Upper lobe of right lung (tissue), 1 donor: Measurements from ENCODE around the gene XPR1. TPM values are rescaled to one million over a fixed set of nuclear protein-coding genes. Genes with fewer than 3 reads are reported as not detected.

ENCODE experiments used
- ATAC-seq: fragments of 200-7000 bp; cut with Tn5 transposase; one replicate; pipeline ENCODE4 v1.9.1; 2020; ENCODE audit warnings: mild to moderate bottlenecking, moderate library complexity
- DNase-seq: peaks from one replicate; pipeline ENCODE4 v3.0.0-alpha.2; 2020
- H3K27ac ChIP-seq: fragments of 200-600 bp; one replicate; pipeline ENCODE4 v1.8.0; 2022
- H3K27me3 ChIP-seq: fragments of 200-600 bp; one replicate; pipeline ENCODE4 v1.8.0; 2022; ENCODE audit warnings: mild to moderate bottlenecking
- H3K36me3 ChIP-seq: fragments of 200-600 bp; one replicate; pipeline ENCODE4 v1.8.0; 2022
- H3K4me1 ChIP-seq: fragments of 200-600 bp; one replicate; pipeline ENCODE4 v1.8.0; 2022
- H3K4me3 ChIP-seq: fragments of 200-600 bp; one replicate; pipeline ENCODE4 v1.8.0; 2022; ENCODE audit warnings: mild to moderate bottlenecking
- H3K9me3 ChIP-seq: fragments of 200-600 bp; one replicate; pipeline ENCODE4 v1.8.0; 2022
- CTCF ChIP-seq: fragments of 200-600 bp; IDR thresholded peaks from one replicate; pipeline ENCODE4 v1.8.0; 2022; ENCODE audit warnings: antibody characterized with exemption
- intact Hi-C: fragments of 100-400 bp; cut with DNase I; formaldehyde crosslinking; loops from one replicate; pipeline ENCODE4 v1.11.0; 2022
- total RNA-seq: library from RNA; stranded (reverse); fragmentation: NEBNext Ultra II Directional; extraction: Animal tissue kit (Norgen Biotek cat#: 25700); gene quantifications from one replicate; pipeline ENCODE4 v1.2.1, GENCODE V29; 2021
- donor health status: DM: no; HTN: yes; CAD: no; lungs with severe emphysema.

Gene XPR1
- total RNA-seq, 1 donor from 2014 or later, result 23.5 TPM

GRCh38 chr1:180805316-180805715 is 173.5 kb downstream of the XPR1 start:
- Histone ChIP-seq H3K9me3 (no peaks in the 10 kb centered on the region), H3K27me3 (no peaks in the 10 kb centered on the region), H3K4me3 (no peak overlapping the region), H3K4me1 (no peaks in the 10 kb centered on the region), H3K27ac (no peak overlapping the region), H3K36me3 (no peaks in the 10 kb centered on the region)
- DNase-seq (no peak), ATAC-seq (no peak)
- no peak for TF ChIP-seq CTCF
- intact Hi-C loops, result no loop called here

DNA sequence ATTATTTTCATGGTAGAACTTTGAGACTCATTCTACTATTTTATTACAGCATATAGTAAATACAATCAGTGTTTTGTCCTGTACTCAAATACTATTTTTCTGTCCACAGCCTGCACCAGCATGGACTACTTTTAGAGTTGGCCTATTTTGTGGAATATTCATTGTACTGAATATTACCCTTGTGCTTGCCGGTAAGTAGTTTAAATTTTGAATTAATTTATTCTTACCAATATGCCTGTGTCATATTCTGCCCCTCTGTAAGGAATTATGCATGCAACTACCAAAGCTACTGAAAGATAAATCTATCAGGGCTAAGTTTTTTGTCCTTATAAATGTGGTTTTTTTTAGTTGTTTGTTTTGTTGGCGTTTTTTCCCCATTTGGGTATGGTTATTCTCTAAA is 179.5 kb downstream of the XPR1 start:
- H3K36me3 ChIP-seq, result peaks cover 11% of the 10 kb centered on the region
- H3K9me3 ChIP-seq, result no peaks in the 10 kb centered on the region
- TF ChIP-seq CTCF, result no peak
- no peak overlapping the region for H3K27ac ChIP-seq
- intact Hi-C loops, result no loop called here
- H3K4me1 ChIP-seq, result no peaks in the 10 kb centered on the region
- ATAC-seq (no peak), DNase-seq (no peak)
- no peaks in the 10 kb centered on the region for H3K27me3 ChIP-seq
- H3K4me3 ChIP-seq, result no peak overlapping the region

- ATAC-seq, result no peak
- no peak for DNase-seq
- Histone ChIP-seq H3K4me3 (no peak overlapping the region), H3K27ac (no peak overlapping the region), H3K27me3 (no peaks in the 10 kb centered on the region), H3K36me3 (peaks cover 11% of the 10 kb centered on the region), H3K4me1 (no peaks in the 10 kb centered on the region), H3K9me3 (no peaks in the 10 kb centered on the region)
- intact Hi-C loops, result no loop called here
- TF ChIP-seq CTCF, result no peak
Observed at GRCh38 chr1:180811886-180812285, 180.1 kb downstream of the XPR1 start.

DNA sequence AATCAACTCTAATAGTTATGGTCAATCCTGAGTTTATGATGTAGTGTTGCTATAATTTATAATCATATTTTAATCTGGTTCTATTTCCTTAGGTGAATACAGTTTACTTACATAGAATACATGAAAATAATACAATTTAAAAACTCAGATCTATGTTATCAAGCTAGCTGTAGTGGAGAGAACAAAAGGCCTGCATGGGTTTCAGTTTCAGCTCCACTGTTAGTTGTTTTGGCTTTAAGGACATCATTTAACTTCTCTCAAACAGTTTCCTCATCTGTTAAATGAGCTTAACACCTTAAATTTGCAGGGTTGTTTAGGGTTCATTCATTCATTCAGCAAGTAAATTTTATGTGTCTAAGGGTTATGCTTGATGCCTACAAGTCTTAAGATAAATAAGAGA is 182.4 kb downstream of the XPR1 start:
- no peak for TF ChIP-seq CTCF
- Histone ChIP-seq H3K4me1 (no peaks in the 10 kb centered on the region), H3K9me3 (no peaks in the 10 kb centered on the region), H3K36me3 (peaks cover 11% of the 10 kb centered on the region), H3K4me3 (no peak overlapping the region), H3K27me3 (no peaks in the 10 kb centered on the region), H3K27ac (no peak overlapping the region)
- intact Hi-C loops, result no loop called here
- DNase-seq, result no peak
- ATAC-seq, result no peak

DNA sequence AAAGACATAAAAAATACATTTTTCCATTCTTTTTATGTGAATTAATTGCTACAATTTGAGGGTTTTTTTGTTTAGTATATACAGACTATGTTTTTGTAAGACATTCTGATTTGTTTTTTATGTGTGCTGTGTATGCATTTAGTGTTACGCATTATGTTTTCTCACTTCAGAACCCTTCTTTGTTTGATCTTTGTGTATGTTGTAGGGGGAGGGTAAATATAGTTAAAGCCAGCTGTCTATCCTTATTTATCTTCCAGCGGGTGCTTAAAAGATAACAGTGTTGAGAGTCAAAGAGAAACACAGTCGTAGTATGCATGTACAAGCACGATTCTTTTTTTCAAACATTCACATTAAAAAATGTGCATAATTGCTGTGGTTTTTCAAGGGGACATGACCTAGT is 183.4 kb downstream of the XPR1 start:
- DNase-seq (no peak), ATAC-seq (no peak)
- TF ChIP-seq CTCF, result no peak
- Histone ChIP-seq H3K27me3 (no peaks in the 10 kb centered on the region), H3K4me1 (no peaks in the 10 kb centered on the region), H3K36me3 (peaks cover 11% of the 10 kb centered on the region), H3K9me3 (no peaks in the 10 kb centered on the region), H3K4me3 (no peak overlapping the region), H3K27ac (no peak overlapping the region)
- intact Hi-C loops, result no loop called here

- no peaks in the 10 kb centered on the region for H3K9me3 ChIP-seq
- TF ChIP-seq CTCF, result no peak
- no peak for ATAC-seq
- no peak for DNase-seq
- H3K4me1 ChIP-seq, result no peaks in the 10 kb centered on the region
- intact Hi-C loops, result no loop called here
- H3K27ac ChIP-seq, result no peak overlapping the region
- peaks cover 10% of the 10 kb centered on the region for H3K36me3 ChIP-seq
- H3K27me3 ChIP-seq, result no peaks in the 10 kb centered on the region
- H3K4me3 ChIP-seq, result no peak overlapping the region
Observed at GRCh38 chr1:180816132-180816531, 184.3 kb downstream of the XPR1 start.
